ENCODE results near the gene KCNH1.

KCNH1 gene

DNA sequence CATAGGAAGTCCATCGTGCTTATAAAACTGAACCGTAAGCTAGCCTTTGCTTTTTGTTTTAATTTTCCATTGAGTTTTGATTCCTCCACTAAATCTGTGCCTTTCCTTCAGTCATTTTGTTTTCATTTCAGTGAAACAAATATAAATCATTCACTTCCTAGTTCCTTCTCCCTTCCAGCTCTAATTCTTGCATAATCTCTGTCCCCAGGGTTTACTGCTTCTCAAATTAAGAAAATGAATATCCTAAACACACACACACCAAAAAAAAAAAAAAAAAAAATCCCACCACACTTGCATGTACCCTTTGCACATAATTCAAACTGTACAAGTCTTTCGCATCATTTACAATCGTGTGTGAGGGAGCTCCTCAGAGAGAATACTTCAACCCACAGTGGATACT, 6.8 kb downstream of the KCNH1 start:
- H3K4me3 ChIP-seq (ENCODE audit: low read depth, low read length): no peak overlapping the region
- TF ChIP-seq, protein P1, sequence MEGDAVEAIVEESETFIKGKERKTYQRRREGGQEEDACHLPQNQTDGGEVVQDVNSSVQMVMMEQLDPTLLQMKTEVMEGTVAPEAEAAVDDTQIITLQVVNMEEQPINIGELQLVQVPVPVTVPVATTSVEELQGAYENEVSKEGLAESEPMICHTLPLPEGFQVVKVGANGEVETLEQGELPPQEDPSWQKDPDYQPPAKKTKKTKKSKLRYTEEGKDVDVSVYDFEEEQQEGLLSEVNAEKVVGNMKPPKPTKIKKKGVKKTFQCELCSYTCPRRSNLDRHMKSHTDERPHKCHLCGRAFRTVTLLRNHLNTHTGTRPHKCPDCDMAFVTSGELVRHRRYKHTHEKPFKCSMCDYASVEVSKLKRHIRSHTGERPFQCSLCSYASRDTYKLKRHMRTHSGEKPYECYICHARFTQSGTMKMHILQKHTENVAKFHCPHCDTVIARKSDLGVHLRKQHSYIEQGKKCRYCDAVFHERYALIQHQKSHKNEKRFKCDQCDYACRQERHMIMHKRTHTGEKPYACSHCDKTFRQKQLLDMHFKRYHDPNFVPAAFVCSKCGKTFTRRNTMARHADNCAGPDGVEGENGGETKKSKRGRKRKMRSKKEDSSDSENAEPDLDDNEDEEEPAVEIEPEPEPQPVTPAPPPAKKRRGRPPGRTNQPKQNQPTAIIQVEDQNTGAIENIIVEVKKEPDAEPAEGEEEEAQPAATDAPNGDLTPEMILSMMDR (IDR thresholded peaks at IDR 0.05; ENCODE audit: low read depth, low read length, missing control alignments): no peak
- DNase-seq (ENCODE audit: low read depth): no peak

DNA sequence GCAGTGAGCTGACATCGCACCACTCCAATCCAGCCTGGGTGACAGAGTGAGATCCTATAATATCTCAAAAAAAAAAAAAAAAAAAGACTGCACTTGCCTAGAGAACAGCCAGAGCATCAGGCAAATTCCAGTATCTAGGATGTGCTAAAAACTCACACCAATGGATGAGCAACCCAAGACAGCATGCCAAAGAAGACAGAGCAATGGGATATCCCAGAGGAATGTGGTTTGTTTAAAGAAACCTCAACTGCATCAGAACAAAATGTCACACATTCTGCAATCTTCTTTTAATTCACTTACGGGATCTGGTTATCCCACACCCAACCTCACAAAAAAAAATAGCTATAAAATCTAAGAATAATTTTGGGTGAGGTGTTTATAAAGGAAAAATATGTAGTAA, 7.3 kb downstream of the KCNH1 start:
- no peak for DNase-seq (ENCODE audit: low read depth)
- no peak overlapping the region for H3K4me3 ChIP-seq (ENCODE audit: low read depth, low read length)
- TF ChIP-seq, protein P1 (IDR thresholded peaks at IDR 0.05; ENCODE audit: low read depth, low read length, missing control alignments): no peak

DNA sequence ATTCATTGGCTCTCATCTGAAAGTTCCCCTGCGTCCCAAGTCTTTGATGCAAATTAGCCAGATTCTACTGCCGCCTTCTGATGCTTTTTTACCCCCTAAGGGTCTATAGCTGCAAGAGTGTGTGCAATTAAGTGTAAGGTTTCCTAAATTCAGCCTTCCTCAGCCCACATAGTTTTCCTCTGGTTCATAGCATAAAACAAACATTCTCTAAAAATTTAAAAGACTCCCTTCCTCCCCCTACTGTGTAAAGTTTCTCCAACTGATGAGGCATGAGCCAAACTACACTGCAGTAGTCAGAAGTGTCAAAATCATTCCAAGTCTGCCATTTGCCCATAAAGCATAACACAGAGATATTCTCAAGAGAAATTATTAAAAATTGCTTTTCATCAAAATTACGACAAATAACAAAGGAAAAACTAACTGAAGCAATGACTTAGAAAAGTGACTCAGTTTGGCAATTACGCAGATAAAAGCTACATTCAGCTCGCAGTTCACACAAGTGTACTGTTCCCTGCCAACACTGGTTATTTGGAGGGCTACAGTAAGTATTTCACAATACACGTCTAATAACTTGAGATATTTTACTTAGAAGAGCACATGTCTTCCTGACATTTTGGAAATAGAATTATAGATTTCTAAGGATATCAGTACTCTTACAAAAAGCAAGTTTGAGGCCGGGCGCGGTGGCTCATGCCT, 15.4 kb downstream of the KCNH1 start:
- no peak overlapping the region for H3K4me3 ChIP-seq (ENCODE audit: low read depth, low read length)
- no peak for DNase-seq (ENCODE audit: low read depth)
- TF ChIP-seq, protein P1 (IDR thresholded peaks at IDR 0.05; ENCODE audit: low read depth, low read length, missing control alignments): no peak

DNA sequence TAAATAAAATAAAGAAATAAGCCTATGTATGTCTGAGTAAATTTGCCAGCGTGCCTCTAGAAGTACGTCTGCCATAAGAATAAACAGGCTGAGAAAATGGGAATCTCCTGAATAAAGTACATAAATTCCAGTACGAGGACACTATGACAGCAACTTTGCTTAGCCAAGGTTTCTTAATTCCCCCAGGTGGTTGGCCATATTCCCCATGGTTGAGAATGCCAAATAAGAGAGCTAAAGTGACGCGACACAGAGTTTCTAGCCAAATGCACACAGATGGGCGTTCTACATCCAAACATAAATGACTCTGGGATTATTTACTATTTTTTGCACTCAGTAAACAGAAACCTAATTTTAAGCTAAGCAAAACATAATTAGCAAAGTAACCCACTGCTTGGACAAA, 19.5 kb downstream of the KCNH1 start:
- TF ChIP-seq, protein P1 (IDR thresholded peaks at IDR 0.05; ENCODE audit: low read depth, low read length, missing control alignments): no peak
- H3K4me3 ChIP-seq (ENCODE audit: low read depth, low read length): no peak overlapping the region
- DNase-seq (ENCODE audit: low read depth): no peak

DNA sequence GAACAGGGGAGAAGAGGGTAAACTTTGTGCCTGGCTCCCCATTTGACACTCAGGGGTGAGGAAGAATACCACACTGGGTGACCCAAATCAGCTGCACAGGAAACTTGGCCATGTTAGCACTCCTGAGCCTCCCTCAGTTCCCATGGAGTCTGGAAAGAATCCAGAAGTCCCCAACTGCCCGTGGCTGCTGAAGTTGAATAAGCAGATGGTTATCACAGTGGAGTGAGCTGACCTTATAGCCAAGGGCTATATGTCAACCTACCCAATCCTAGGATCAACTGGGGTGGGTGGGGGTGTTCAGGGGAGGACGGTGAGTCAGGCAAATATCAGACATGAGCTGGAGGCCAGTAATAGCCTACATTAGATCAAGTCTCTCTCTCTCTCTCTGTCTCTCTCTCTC, 20.4 kb downstream of the KCNH1 start:
- TF ChIP-seq, protein P1 (IDR thresholded peaks at IDR 0.05; ENCODE audit: low read depth, low read length, missing control alignments): no peak
- no peak for DNase-seq (ENCODE audit: low read depth)
- H3K4me3 ChIP-seq (ENCODE audit: low read depth, low read length): no peak overlapping the region

DNA sequence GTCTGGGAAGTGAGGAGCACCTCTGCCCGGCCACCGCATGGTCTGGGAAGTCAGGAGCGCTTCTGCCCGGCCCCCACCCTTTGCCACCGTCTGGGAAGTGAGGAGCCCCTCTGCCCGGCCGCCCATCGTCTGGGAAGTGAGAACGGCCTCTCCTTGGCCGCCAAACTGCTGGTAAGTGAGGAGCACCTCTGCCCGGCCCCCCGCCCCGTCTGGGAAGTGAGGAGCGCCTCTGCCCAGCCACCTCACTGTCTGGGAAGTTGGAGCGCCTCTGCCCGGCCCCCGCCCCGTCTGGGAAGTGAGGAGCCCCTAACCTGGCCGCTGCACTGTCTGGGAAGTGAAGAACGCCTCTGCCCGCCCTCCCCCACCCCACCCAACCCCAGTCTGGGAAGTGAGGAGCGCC, 22.6 kb downstream of the KCNH1 start:
- TF ChIP-seq, protein P1 (IDR thresholded peaks at IDR 0.05; ENCODE audit: low read depth, low read length, missing control alignments): no peak
- DNase-seq (ENCODE audit: low read depth): no peak
- H3K4me3 ChIP-seq (ENCODE audit: low read depth, low read length): no peak overlapping the region

DNA sequence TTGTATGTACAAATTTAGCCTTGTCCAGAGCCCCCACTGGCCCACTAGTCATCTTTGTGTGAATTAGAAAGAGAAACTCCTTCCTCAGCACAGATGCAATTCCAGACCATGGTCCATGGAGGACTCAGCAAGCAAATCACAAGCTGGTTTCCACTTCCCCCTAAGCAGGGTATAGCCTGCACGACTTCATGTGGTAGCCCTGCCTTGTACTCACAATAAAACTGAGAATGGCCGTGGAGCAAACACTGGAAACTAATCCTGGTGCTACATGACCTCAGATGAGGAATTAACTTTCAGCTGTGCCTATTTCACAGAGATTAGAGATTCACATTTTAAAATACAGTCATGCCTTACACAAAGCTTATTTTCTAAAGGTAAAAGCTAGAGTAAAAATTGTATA, 32.5 kb downstream of the KCNH1 start:
- H3K4me3 ChIP-seq (ENCODE audit: low read depth, low read length): no peak overlapping the region
- no peak for DNase-seq (ENCODE audit: low read depth)
- TF ChIP-seq, protein P1 (IDR thresholded peaks at IDR 0.05; ENCODE audit: low read depth, low read length, missing control alignments): no peak

All from GM12864 (cell line).